WTC11 (cell line): ENCODE data around the gene IZUMO1. TPM values are rescaled to one million over a fixed set of nuclear protein-coding genes. Genes with fewer than 3 reads are reported as not detected.
A peak's percentile ranks its signal among the peaks of the same experiment; 100 is the strongest.

ENCODE experiments used
- ATAC-seq: fragments of 200-7000 bp; cut with Tn5 transposase; 2 replicates; pipeline ENCODE4 v1.10.0; 2021; ENCODE audit warnings: mild to moderate bottlenecking, moderate library complexity
- CTCF ChIA-PET: fragments of 300-600 bp; sonication (Branson Sonifier 250); formaldehyde crosslinking; loops from one replicate; lab custom pipeline; 2021; ENCODE audit warnings: antibody characterized with exemption; lab: Charles Lee
- POLR2A ChIA-PET: fragments of 350-600 bp; sonication (Branson Sonifier 250); formaldehyde crosslinking; loops from one replicate; lab custom pipeline; 2021; ENCODE audit warnings: antibody characterized with exemption; lab: Charles Lee
- DNase-seq: peaks from one replicate; pipeline ENCODE4 v3.0.0; 2021; ENCODE audit warnings: low spot score
- H3K27ac Mint-ChIP-seq: 2 replicates; pipeline ENCODE4 v1.8.0; 2021; ENCODE audit warnings: mixed read lengths
- H3K27me3 Mint-ChIP-seq: 2 replicates; pipeline ENCODE4 v1.8.0; 2021; ENCODE audit warnings: low read depth, mild to moderate bottlenecking, moderate library complexity, mixed read lengths
- H3K36me3 Mint-ChIP-seq: 2 replicates; pipeline ENCODE4 v1.8.0; 2021; ENCODE audit warnings: mixed read lengths
- H3K4me1 Mint-ChIP-seq: 2 replicates; pipeline ENCODE4 v1.8.0; 2022; ENCODE audit warnings: mixed read lengths
- H3K4me3 Mint-ChIP-seq: 2 replicates; pipeline ENCODE4 v1.8.0; 2021; ENCODE audit warnings: mild to moderate bottlenecking, moderate library complexity, mixed read lengths
- H3K9me3 Mint-ChIP-seq: 2 replicates; pipeline ENCODE4 v1.8.0; 2021; ENCODE audit warnings: mixed read lengths
- ARID4B ChIP-seq: sonication (generic); formaldehyde crosslinking; IDR thresholded peaks from 2 replicates; pipeline ENCODE4 v1.8.0; 2023; ENCODE audit warnings: missing genetic modification reagents, mild to moderate bottlenecking, borderline replicate concordance
- ATF1 ChIP-seq: sonication (generic); formaldehyde crosslinking; IDR thresholded peaks from 2 replicates; pipeline ENCODE4 v1.8.1; 2023; ENCODE audit warnings: mild to moderate bottlenecking, moderate library complexity, missing genetic modification reagents
- FOXP1 ChIP-seq: sonication (generic); formaldehyde crosslinking; IDR thresholded peaks from 2 replicates; pipeline ENCODE4 v1.8.0; 2022; ENCODE audit warnings: missing genetic modification reagents, mild to moderate bottlenecking, moderate library complexity, borderline replicate concordance
- JUN ChIP-seq: sonication (generic); formaldehyde crosslinking; IDR thresholded peaks from 2 replicates; pipeline ENCODE4 v1.8.0; 2023; ENCODE audit warnings: mild to moderate bottlenecking, missing genetic modification reagents
- MAX ChIP-seq: sonication (generic); formaldehyde crosslinking; IDR thresholded peaks from 2 replicates; pipeline ENCODE4 v1.8.0; 2022; ENCODE audit warnings: mild to moderate bottlenecking, missing genetic modification reagents
- NFYB ChIP-seq: sonication (generic); formaldehyde crosslinking; conservative IDR thresholded peaks from 2 replicates; pipeline ENCODE4 v1.8.0; 2022; ENCODE audit warnings: low read depth, missing genetic modification reagents
- NR1H2 ChIP-seq: sonication (generic); formaldehyde crosslinking; IDR thresholded peaks from 2 replicates; pipeline ENCODE4 v1.9.0; 2021; ENCODE audit warnings: mild to moderate bottlenecking, moderate library complexity, missing genetic modification reagents
- NR3C1 ChIP-seq: sonication (generic); formaldehyde crosslinking; conservative IDR thresholded peaks from 2 replicates; pipeline ENCODE4 v1.8.1; 2023; ENCODE audit warnings: low read depth, mild to moderate bottlenecking, missing genetic modification reagents
- PRRX2 ChIP-seq: fragments of 250-450 bp; sonication (Bioruptor Pico); IDR thresholded peaks from 2 replicates; pipeline ENCODE4 v1.8.0; 2021; ENCODE audit warnings: mild to moderate bottlenecking
- ZNF219 ChIP-seq: sonication (generic); formaldehyde crosslinking; IDR thresholded peaks from 2 replicates; pipeline ENCODE4 v1.8.0; 2023; ENCODE audit warnings: missing genetic modification reagents, mild to moderate bottlenecking, borderline replicate concordance
- ZNF232 ChIP-seq: sonication (generic); formaldehyde crosslinking; IDR thresholded peaks from 2 replicates; pipeline ENCODE4 v1.8.0; 2022; ENCODE audit warnings: mild to moderate bottlenecking, missing genetic modification reagents
- ZNF512 ChIP-seq: sonication (generic); formaldehyde crosslinking; IDR thresholded peaks from 2 replicates; pipeline ENCODE4 v1.8.1; 2022; ENCODE audit warnings: missing genetic modification reagents, borderline replicate concordance
- ZNF671 ChIP-seq: fragments of 250-450 bp; sonication (Bioruptor Pico); IDR thresholded peaks from 2 replicates; pipeline ENCODE4 v1.8.0; 2021; ENCODE audit warnings: mild to moderate bottlenecking
- total RNA-seq: library from RNA; stranded (reverse); gene quantifications from 3 replicates; pipeline ENCODE4 v1.2.3, GENCODE V29; 2021
- TF ChIP-seq, protein P1 (sequence below): sonication (generic); formaldehyde crosslinking; IDR thresholded peaks from 2 replicates; pipeline ENCODE4 v1.8.1; 2022; ENCODE audit warnings: low read depth, mild to moderate bottlenecking, moderate library complexity, missing genetic modification reagents, borderline replicate concordance
- TF ChIP-seq, protein P2 (sequence below): sonication (generic); formaldehyde crosslinking; IDR thresholded peaks from 2 replicates; pipeline ENCODE4 v1.8.0; 2022; ENCODE audit warnings: mild to moderate bottlenecking, missing genetic modification reagents
- TF ChIP-seq, protein P3 (sequence below): sonication (generic); formaldehyde crosslinking; IDR thresholded peaks from 2 replicates; pipeline ENCODE4 v1.8.1; 2023; ENCODE audit warnings: mild to moderate bottlenecking, moderate library complexity, missing genetic modification reagents
- TF ChIP-seq, protein P4 (sequence below): fragments of 250-450 bp; sonication (Bioruptor Pico); IDR thresholded peaks from 2 replicates; pipeline ENCODE4 v1.9.0; 2021; ENCODE audit warnings: mild to moderate bottlenecking
- TF ChIP-seq, protein P5 (sequence below): fragments of 250-450 bp; sonication (Bioruptor Pico); IDR thresholded peaks from 2 replicates; pipeline ENCODE4 v1.8.0; 2021; ENCODE audit warnings: mild to moderate bottlenecking
- TF ChIP-seq, protein P6 (sequence below): sonication (generic); formaldehyde crosslinking; IDR thresholded peaks from 2 replicates; pipeline ENCODE4 v1.8.0; 2022; ENCODE audit warnings: mild to moderate bottlenecking, missing genetic modification reagents

The IZUMO1 gene
- total RNA-seq, 1 experiment from 2014 or later = 2.2 TPM

- H3K36me3 Mint-ChIP-seq = no peaks in the 10 kb centered on the region
- peak overlapping the region; percentile 98 for H3K27ac Mint-ChIP-seq
- POLR2A ChIA-PET = interaction anchor here (0.5 to 1.6 kb wide), 9 partner anchors 11 to 899 kb away, joined by 3 to 11 read pairs (median 3); no protein-coding TSS in a partner anchor
- CTCF ChIA-PET = interaction anchor here (0.5 to 6.7 kb wide), 54 partner anchors 8 to 404 kb away, joined by 3 to 132 read pairs (median 5); partner anchors contain the start of genes BCAT2, CA11, GYS1 and HSD17B14
- peak overlapping the region; percentile 96 for H3K4me3 Mint-ChIP-seq
- no peaks in the 10 kb centered on the region for H3K9me3 Mint-ChIP-seq
- DNase-seq = peak; percentile 94
- H3K4me1 Mint-ChIP-seq = peaks cover 18% of the 10 kb centered on the region
- no peaks in the 10 kb centered on the region; the same call in none of the 2 replicates for H3K27me3 Mint-ChIP-seq
- ATAC-seq = peak; percentile 96
- no peak for TF ChIP-seq ZNF671 (CRISPR knock-in tag)
- TF ChIP-seq ZNF219 (CRISPR knock-in tag) = no peak
- TF ChIP-seq PRRX2 (CRISPR knock-in tag) = no peak
- TF ChIP-seq, protein P1, sequence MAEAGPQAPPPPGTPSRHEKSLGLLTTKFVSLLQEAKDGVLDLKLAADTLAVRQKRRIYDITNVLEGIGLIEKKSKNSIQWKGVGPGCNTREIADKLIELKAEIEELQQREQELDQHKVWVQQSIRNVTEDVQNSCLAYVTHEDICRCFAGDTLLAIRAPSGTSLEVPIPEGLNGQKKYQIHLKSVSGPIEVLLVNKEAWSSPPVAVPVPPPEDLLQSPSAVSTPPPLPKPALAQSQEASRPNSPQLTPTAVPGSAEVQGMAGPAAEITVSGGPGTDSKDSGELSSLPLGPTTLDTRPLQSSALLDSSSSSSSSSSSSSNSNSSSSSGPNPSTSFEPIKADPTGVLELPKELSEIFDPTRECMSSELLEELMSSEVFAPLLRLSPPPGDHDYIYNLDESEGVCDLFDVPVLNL (CRISPR knock-in tag) = no peak
- no peak; the same call in 1 of the 2 replicates for TF ChIP-seq FOXP1 (CRISPR knock-in tag)
- TF ChIP-seq, protein P2, sequence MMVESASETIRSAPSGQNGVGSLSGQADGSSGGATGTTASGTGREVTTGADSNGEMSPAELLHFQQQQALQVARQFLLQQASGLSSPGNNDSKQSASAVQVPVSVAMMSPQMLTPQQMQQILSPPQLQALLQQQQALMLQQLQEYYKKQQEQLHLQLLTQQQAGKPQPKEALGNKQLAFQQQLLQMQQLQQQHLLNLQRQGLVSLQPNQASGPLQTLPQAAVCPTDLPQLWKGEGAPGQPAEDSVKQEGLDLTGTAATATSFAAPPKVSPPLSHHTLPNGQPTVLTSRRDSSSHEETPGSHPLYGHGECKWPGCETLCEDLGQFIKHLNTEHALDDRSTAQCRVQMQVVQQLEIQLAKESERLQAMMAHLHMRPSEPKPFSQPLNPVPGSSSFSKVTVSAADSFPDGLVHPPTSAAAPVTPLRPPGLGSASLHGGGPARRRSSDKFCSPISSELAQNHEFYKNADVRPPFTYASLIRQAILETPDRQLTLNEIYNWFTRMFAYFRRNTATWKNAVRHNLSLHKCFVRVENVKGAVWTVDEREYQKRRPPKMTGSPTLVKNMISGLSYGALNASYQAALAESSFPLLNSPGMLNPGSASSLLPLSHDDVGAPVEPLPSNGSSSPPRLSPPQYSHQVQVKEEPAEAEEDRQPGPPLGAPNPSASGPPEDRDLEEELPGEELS (CRISPR knock-in tag) = no peak
- 0 out of 2 replicates have a peak, but pooled peaks have one; percentile 31 for TF ChIP-seq MAX (CRISPR knock-in tag)
- no peak for TF ChIP-seq ATF1
- TF ChIP-seq, protein P3, sequence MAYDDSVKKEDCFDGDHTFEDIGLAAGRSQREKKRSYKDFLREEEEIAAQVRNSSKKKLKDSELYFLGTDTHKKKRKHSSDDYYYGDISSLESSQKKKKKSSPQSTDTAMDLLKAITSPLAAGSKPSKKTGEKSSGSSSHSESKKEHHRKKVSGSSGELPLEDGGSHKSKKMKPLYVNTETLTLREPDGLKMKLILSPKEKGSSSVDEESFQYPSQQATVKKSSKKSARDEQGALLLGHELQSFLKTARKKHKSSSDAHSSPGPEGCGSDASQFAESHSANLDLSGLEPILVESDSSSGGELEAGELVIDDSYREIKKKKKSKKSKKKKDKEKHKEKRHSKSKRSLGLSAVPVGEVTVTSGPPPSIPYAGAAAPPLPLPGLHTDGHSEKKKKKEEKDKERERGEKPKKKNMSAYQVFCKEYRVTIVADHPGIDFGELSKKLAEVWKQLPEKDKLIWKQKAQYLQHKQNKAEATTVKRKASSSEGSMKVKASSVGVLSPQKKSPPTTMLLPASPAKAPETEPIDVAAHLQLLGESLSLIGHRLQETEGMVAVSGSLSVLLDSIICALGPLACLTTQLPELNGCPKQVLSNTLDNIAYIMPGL (CRISPR knock-in tag) = peak; percentile 81
- TF ChIP-seq, protein P4, sequence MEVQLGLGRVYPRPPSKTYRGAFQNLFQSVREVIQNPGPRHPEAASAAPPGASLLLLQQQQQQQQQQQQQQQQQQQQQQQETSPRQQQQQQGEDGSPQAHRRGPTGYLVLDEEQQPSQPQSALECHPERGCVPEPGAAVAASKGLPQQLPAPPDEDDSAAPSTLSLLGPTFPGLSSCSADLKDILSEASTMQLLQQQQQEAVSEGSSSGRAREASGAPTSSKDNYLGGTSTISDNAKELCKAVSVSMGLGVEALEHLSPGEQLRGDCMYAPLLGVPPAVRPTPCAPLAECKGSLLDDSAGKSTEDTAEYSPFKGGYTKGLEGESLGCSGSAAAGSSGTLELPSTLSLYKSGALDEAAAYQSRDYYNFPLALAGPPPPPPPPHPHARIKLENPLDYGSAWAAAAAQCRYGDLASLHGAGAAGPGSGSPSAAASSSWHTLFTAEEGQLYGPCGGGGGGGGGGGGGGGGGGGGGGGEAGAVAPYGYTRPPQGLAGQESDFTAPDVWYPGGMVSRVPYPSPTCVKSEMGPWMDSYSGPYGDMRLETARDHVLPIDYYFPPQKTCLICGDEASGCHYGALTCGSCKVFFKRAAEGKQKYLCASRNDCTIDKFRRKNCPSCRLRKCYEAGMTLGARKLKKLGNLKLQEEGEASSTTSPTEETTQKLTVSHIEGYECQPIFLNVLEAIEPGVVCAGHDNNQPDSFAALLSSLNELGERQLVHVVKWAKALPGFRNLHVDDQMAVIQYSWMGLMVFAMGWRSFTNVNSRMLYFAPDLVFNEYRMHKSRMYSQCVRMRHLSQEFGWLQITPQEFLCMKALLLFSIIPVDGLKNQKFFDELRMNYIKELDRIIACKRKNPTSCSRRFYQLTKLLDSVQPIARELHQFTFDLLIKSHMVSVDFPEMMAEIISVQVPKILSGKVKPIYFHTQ (CRISPR knock-in tag) = no peak
- TF ChIP-seq ZNF512 = no peak
- TF ChIP-seq, protein P5, sequence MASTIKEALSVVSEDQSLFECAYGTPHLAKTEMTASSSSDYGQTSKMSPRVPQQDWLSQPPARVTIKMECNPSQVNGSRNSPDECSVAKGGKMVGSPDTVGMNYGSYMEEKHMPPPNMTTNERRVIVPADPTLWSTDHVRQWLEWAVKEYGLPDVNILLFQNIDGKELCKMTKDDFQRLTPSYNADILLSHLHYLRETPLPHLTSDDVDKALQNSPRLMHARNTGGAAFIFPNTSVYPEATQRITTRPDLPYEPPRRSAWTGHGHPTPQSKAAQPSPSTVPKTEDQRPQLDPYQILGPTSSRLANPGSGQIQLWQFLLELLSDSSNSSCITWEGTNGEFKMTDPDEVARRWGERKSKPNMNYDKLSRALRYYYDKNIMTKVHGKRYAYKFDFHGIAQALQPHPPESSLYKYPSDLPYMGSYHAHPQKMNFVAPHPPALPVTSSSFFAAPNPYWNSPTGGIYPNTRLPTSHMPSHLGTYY (CRISPR knock-in tag) = no peak
- no peak for TF ChIP-seq ARID4B (CRISPR knock-in tag)
- TF ChIP-seq, protein P6, sequence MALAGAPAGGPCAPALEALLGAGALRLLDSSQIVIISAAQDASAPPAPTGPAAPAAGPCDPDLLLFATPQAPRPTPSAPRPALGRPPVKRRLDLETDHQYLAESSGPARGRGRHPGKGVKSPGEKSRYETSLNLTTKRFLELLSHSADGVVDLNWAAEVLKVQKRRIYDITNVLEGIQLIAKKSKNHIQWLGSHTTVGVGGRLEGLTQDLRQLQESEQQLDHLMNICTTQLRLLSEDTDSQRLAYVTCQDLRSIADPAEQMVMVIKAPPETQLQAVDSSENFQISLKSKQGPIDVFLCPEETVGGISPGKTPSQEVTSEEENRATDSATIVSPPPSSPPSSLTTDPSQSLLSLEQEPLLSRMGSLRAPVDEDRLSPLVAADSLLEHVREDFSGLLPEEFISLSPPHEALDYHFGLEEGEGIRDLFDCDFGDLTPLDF (CRISPR knock-in tag) = no peak
- TF ChIP-seq NFYB (CRISPR knock-in tag) = no peak
- no peak for TF ChIP-seq ZNF232 (CRISPR knock-in tag)
- no peak for TF ChIP-seq NR3C1 (CRISPR knock-in tag)
- TF ChIP-seq JUN = no peak
- no peak for TF ChIP-seq NR1H2 (CRISPR knock-in tag)
Measured at GRCh38 chr19:48795055-48795684, 48.5 kb upstream of the IZUMO1 start.
